Coronary artery (tissue), 2 donors: ENCODE measurements around the gene SLC25A20.
"Not testable (repeated sequence)": the region's sequence is repeated elsewhere in the genome, so short reads cannot be mapped to it uniquely, and the experiment has no call there.

Source experiments
- DNase-seq: peaks from one replicate; pipeline ENCODE4 v3.0.0-alpha.2; 2017; ENCODE audit warnings: low spot score
- H3K27ac ChIP-seq, 2 donors: fragments of 200-600 bp; sonication (generic); one replicate each; pipeline ENCODE4 v1.5.1; 2016 to 2019
- H3K4me3 ChIP-seq: fragments of 200-600 bp; sonication (generic); 2 replicates; pipeline ENCODE4 v1.5.1; 2016; ENCODE audit warnings: mild to moderate bottlenecking, moderate library complexity
- TF ChIP-seq, protein P1 (sequence below): fragments of 200-600 bp; sonication (generic); IDR thresholded peaks from one replicate; pipeline ENCODE4 v1.5.1; 2019; ENCODE audit warnings: antibody characterized with exemption

SLC25A20 gene

DNA sequence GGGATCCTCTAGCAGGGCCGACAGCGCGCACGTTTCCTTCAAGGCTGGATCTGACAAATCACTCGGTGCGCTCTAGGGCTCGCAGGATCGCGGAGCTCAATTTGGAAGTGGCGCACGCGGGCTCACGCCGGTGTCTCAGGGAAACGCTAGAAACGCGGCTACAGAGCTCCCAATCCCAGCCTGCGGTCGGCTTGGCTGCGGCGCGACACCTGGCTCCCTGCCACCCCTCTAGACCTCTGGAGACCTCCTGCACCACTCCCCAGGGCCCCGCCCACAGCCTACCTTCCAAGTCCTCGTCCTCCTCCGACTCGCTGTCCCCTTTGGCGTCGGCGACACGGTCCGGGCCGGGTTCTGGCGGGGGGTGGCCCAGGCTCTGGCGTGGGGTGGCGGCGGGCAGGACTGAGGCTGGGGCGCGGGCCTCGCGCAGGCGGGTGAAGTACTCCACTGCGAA is 51.6 kb downstream of the SLC25A20 start:
- DNase-seq: peak; percentile 92
- TF ChIP-seq, protein P1, sequence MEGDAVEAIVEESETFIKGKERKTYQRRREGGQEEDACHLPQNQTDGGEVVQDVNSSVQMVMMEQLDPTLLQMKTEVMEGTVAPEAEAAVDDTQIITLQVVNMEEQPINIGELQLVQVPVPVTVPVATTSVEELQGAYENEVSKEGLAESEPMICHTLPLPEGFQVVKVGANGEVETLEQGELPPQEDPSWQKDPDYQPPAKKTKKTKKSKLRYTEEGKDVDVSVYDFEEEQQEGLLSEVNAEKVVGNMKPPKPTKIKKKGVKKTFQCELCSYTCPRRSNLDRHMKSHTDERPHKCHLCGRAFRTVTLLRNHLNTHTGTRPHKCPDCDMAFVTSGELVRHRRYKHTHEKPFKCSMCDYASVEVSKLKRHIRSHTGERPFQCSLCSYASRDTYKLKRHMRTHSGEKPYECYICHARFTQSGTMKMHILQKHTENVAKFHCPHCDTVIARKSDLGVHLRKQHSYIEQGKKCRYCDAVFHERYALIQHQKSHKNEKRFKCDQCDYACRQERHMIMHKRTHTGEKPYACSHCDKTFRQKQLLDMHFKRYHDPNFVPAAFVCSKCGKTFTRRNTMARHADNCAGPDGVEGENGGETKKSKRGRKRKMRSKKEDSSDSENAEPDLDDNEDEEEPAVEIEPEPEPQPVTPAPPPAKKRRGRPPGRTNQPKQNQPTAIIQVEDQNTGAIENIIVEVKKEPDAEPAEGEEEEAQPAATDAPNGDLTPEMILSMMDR: no peak
- peak overlapping the region; percentile 80 for H3K4me3 ChIP-seq

GRCh38 chr3:48845170-48845569 is 53.5 kb downstream of the SLC25A20 start:
- Histone ChIP-seq H3K27ac (no peak overlapping the region), H3K4me3 (peak overlapping the region; percentile 80)
- DNase-seq: no peak
- TF ChIP-seq, protein P1: no peak

More for the DNA sequence above, 51.6 kb downstream of the SLC25A20 start:
- H3K27ac ChIP-seq: peak overlapping the region; percentile 78 to 94

DNA sequence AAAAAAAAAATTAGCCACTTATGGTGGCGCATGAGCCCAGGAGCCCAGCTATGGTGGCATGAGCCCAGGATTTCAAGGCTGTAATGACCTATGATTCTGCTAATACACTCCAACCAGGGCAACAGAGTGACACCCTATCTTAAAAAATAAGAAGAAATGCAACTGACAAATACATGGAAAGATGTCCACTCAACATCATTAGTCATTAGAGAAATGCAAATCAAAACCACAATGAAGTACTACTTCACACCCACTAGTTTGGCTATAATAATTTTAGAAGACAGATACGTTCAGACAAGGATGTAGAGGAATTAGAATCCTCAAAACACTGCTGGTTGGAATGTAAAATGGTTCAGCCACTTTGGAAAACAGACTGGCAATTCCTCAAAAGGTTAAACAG is 61.5 kb downstream of the SLC25A20 start:
- Histone ChIP-seq H3K27ac (no peak overlapping the region), H3K4me3 (no peak overlapping the region)
- TF ChIP-seq, protein P1: no peak
- DNase-seq: no peak

DNA sequence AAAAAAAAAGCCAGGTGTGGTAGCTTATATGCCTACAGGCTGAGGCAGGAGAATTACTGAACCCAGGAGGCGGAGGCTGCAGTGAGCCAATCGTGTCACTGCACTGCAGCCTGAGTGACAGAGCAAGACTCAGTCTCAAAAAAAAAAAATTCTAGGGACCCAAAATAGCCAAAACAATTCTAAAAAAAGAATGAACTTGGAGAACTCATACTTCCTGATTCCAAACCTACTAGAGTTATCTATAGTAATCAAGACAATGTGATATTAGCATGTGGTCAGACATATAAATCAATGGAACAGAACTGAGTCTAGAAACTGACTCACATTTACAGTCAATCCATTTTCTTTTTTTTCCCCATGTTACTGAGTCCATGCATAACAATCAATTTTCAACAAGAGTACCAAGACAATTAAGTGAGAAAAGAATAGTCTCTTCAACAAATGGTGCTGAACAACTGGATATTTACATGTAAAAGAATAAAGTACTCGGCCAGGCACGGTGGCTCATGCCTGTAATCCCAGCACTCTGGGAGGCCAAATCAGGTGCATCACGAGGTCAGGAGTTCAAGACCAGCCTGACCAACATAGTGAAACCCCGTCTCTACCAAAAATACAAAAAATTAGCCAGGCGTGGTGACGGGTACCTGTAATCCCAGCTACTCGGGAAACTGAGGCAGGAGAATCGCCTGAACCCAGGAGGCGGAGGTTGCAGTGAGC is 62.9 kb downstream of the SLC25A20 start:
- peak overlapping the region in 1 of 2 donors; percentile 9 for H3K27ac ChIP-seq
- no peak for DNase-seq
- TF ChIP-seq, protein P1: no peak

GRCh38 chr3:48832684-48833083 is 66.0 kb downstream of the SLC25A20 start:
- TF ChIP-seq, protein P1: no peak
- Histone ChIP-seq H3K4me3 (no peak overlapping the region), H3K27ac (peak overlapping the region in 1 of 2 donors; percentile 9)
- no peak for DNase-seq

More for the DNA sequence above, 62.9 kb downstream of the SLC25A20 start:
- no peak overlapping the region for H3K4me3 ChIP-seq

- DNase-seq: no peak
- Histone ChIP-seq H3K27ac (no peak overlapping the region), H3K4me3 (no peak overlapping the region)
- TF ChIP-seq, protein P1: no peak
These were observed 68.0 kb downstream of the SLC25A20 start for GRCh38 chr3:48830715-48831114.

DNA sequence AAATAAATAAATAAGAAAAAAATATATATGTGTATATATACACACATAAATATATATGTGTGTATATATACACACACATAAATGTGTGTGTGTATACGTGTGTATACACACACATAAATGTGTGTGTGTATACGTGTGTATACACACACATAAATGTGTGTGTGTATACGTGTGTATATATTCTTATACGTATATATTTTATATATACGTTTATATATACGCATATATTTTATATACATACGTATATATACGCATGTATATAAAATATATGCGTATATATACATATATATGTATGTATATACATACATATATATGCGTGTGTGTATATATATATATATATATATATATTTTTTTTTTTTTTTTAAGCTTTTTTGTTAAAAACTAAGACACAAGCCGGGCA is 69.2 kb downstream of the SLC25A20 start:
- H3K27ac ChIP-seq, H3K4me3 ChIP-seq, DNase-seq: not testable (repeated sequence)

GRCh38 chr3:48827874-48828273 is 70.8 kb downstream of the SLC25A20 start:
- H3K4me3 ChIP-seq, DNase-seq, H3K27ac ChIP-seq: not testable (repeated sequence)
